Testis (tissue), 2 donors: ENCODE results near the gene PLPPR3.

ENCODE experiments used
- CTCF ChIP-seq, 3 experiments: fragments of 450-650 bp in 2 of 3; fragments of 200-600 bp in 1 of 3; sonication (generic) in 1 of 3; IDR thresholded peaks; one replicate each; pipeline ENCODE4 v1.5.1; 2016 to 2019; ENCODE audit warnings: antibody characterized with exemption in 3 of 3, mild to moderate bottlenecking in 2 of 3, moderate library complexity in 1 of 3
- POLR2A ChIP-seq: fragments of 450-650 bp; IDR thresholded peaks from one replicate; pipeline ENCODE4 v1.6.1; 2017; ENCODE audit warnings: antibody characterized with exemption, mild to moderate bottlenecking, moderate library complexity

- TF ChIP-seq CTCF (IDR thresholded peaks at IDR 0.05), result no peak
- TF ChIP-seq POLR2A, result no peak
Observed at GRCh38 chr19:778910-779653, 42.7 kb downstream of the PLPPR3 start.
